Stimulated activated CD8-positive, alpha-beta memory T cell treated with anti-CD3 and anti-CD28 coated beads, Interleukin-7, amount 100 ng/mL, for 4 hours (primary cell): ENCODE results near the gene PNPLA7.
"Not testable (repeated sequence)": the region's sequence is repeated elsewhere in the genome, so short reads cannot be mapped to it uniquely, and the experiment has no call there.

ENCODE experiments used
- DNase-seq, 2 donors: peaks; one replicate each; pipeline ENCODE4 v3.0.0-alpha.2; 2020; ENCODE audit warnings: low read depth in 2 of 2

The PNPLA7 gene

GRCh38 chr9:137575364-137575715 lies 25.1 kb upstream of the PNPLA7 start:
- no peak for DNase-seq

GRCh38 chr9:137574192-137574591 lies 24.0 kb upstream of the PNPLA7 start:
- DNase-seq = no peak

GRCh38 chr9:137570566-137570965 lies 20.4 kb upstream of the PNPLA7 start:
- DNase-seq = no peak

GRCh38 chr9:137569609-137570203 lies 19.5 kb upstream of the PNPLA7 start:
- DNase-seq = no peak

GRCh38 chr9:137568445-137568844 lies 18.2 kb upstream of the PNPLA7 start:
- DNase-seq = not testable (repeated sequence)

- no peak for DNase-seq
Measured at GRCh38 chr9:137564817-137565411, 14.7 kb upstream of the PNPLA7 start.

GRCh38 chr9:137564134-137564533 lies 13.9 kb upstream of the PNPLA7 start:
- no peak for DNase-seq

GRCh38 chr9:137558127-137558526 lies 7.9 kb upstream of the PNPLA7 start:
- DNase-seq = no peak

GRCh38 chr9:137556069-137556838 lies 6.1 kb upstream of the PNPLA7 start:
- no peak for DNase-seq

GRCh38 chr9:137555179-137555578 lies 5.0 kb upstream of the PNPLA7 start:
- DNase-seq = no peak

- DNase-seq = no peak
Measured at GRCh38 chr9:137554349-137554748, 4.1 kb upstream of the PNPLA7 start.

- not testable (repeated sequence) for DNase-seq
Measured at GRCh38 chr9:137553654-137554053, 3.5 kb upstream of the PNPLA7 start.

- DNase-seq = no peak
Measured at GRCh38 chr9:137552022-137552768, 2.0 kb upstream of the PNPLA7 start.

- DNase-seq = peak; percentile 60 to 83
Measured at GRCh38 chr9:137551264-137552021, 1.2 kb upstream of the PNPLA7 start, which contains the start of gene MRPL41. MRPL41 (plus strand) TSS chr9:137551879; CDS start chr9:137552082, 203 bp downstream.

GRCh38 chr9:137550958-137551263 lies 709 bp upstream of the PNPLA7 start:
- DNase-seq = not testable (repeated sequence)

GRCh38 chr9:137547687-137548543 lies 2.3 kb downstream of the PNPLA7 start:
- DNase-seq = no peak

GRCh38 chr9:137545123-137545522 lies 5.1 kb downstream of the PNPLA7 start:
- no peak for DNase-seq

- no peak for DNase-seq
Measured at GRCh38 chr9:137544176-137544760, 5.9 kb downstream of the PNPLA7 start.

- no peak for DNase-seq
Measured at GRCh38 chr9:137543237-137543963, 6.8 kb downstream of the PNPLA7 start.

- no peak for DNase-seq
Measured at GRCh38 chr9:137542486-137542885, 7.7 kb downstream of the PNPLA7 start.
